ENCODE results near the gene CYP27C1.

GRCh38 chr2:127188797-127189196 is 31.3 kb downstream of the CYP27C1 start:
- TF ChIP-seq IRF1 (CRISPR knock-in tag; IDR thresholded peaks at IDR 0.05; ENCODE audit: borderline replicate concordance) (no peak), KAT2B (IDR thresholded peaks at IDR 0.05; ENCODE audit: low read depth, low read length) (no peak), RAD21 (CRISPR knock-in tag; conservative IDR thresholded peaks at IDR 0.05 in 1 of 2, IDR thresholded peaks at IDR 0.05 in 1 of 2) (no peak), THRAP3 (IDR thresholded peaks at IDR 0.05; ENCODE audit: borderline replicate concordance) (no peak), NFYB (IDR thresholded peaks at IDR 0.05; ENCODE audit: extremely low read depth, insufficient read length) (no peak), THAP7 (CRISPR knock-in tag; IDR thresholded peaks at IDR 0.05) (no peak), FOXP1 (CRISPR knock-in tag; IDR thresholded peaks at IDR 0.05) (no peak)
